ENCODE measurements around the gene HMG20A. TPM values are rescaled to one million over a fixed set of nuclear protein-coding genes. Genes with fewer than 3 reads are reported as not detected.
A peak's percentile ranks its signal among the peaks of the same experiment; 100 is the strongest.

Gene HMG20A
- polyA plus RNA-seq, 3 donors, result 11.6 to 26.4 (median 17.7) TPM

- H3K4me1 Mint-ChIP-seq, result no peaks in the 10 kb centered on the region
- Histone ChIP-seq H3K9me3 (replicated peaks in 1 of 2; ENCODE audit: control insufficient read depth in 1 of 2, insufficient read depth in 1 of 2, low read length in 2 of 2) (no peaks in the 10 kb centered on the region), H3K27ac (ENCODE audit: low read depth in 1 of 2, low read length in 2 of 2) (no peak overlapping the region), H3K27me3 (ENCODE audit: control insufficient read depth in 2 of 2, insufficient read depth in 2 of 2, low read length in 2 of 2) (peaks cover 0 to 10% of the 10 kb centered on the region in 2 donors), H3K36me3 (replicated peaks in 1 of 2; ENCODE audit: control insufficient read depth in 1 of 2, insufficient read depth in 2 of 2, low read length in 2 of 2) (no peaks in the 10 kb centered on the region), H3K9ac (ENCODE audit: insufficient read depth, low read length, poor library complexity, severe bottlenecking) (no peak overlapping the region), H3K4me2 (replicated peaks; ENCODE audit: extremely low read depth, low read length, poor library complexity, severe bottlenecking) (no peak overlapping the region), H3K4me3 (replicated peaks in 1 of 3; ENCODE audit: low read depth in 2 of 3, low read length in 3 of 3) (no peak overlapping the region), H4K20me1 (ENCODE audit: insufficient read depth, low read length) (no peaks in the 10 kb centered on the region), H3K79me2 (ENCODE audit: insufficient read depth, low read length) (no peaks in the 10 kb centered on the region), H3K4me1 (ENCODE audit: control insufficient read depth in 1 of 2, insufficient read depth in 2 of 2, low read length in 2 of 2) (no peaks in the 10 kb centered on the region), H2AFZ (ENCODE audit: insufficient read depth, low read depth, low read length, poor library complexity, severe bottlenecking) (no peak overlapping the region)
- peak overlapping the region in 1 of 2 donors; percentile 15 for H3K4me3 Mint-ChIP-seq
- H3K36me3 Mint-ChIP-seq, result no peaks in the 10 kb centered on the region
- intact Hi-C loops (cut with micrococcal nuclease), result no loop called here
- no CpG with 5 or more reads among the region's 13 CpGs for WGBS (ENCODE audit: insufficient coverage)
- H3K27ac Mint-ChIP-seq, result no peak overlapping the region
- no peak for DNase-seq
- peaks cover 0 to 1% (median 0%) of the 10 kb centered on the region in 7 donors for H3K9me3 Mint-ChIP-seq
- TF ChIP-seq CTCF (IDR thresholded peaks at IDR 0.05), result no peak
- peaks cover 14 to 32% (median 22%) of the 10 kb centered on the region in 3 donors for H3K27me3 Mint-ChIP-seq (ENCODE audit: low read depth in 3 of 3)
Observed at GRCh38 chr15:77533578-77534430, 113.1 kb downstream of the HMG20A start.

Other genes starting within 250 kb of the HMG20A start
- gene PEAK1, start 784 bp upstream of the HMG20A start, polyA plus RNA-seq, result 1 to 10 TPM in 2 of 3 donors, under 1 TPM in 1; 0.85 to 8.7 (median 1.1) TPM
- gene LINGO1, start 212.0 kb downstream of the HMG20A start, polyA plus RNA-seq, result not detected

All from CD14-positive monocyte (primary cell).